Kidney epithelial cell (primary cell): Measurements from ENCODE around the gene MPRIP. TPM values are rescaled to one million over a fixed set of nuclear protein-coding genes. Genes with fewer than 3 reads are reported as not detected.
"Not testable (repeated sequence)": the region's sequence is repeated elsewhere in the genome, so short reads cannot be mapped to it uniquely, and the experiment has no call there.

Experiments
- DNase-seq: peaks from one replicate; pipeline ENCODE4 v3.0.0-alpha.2; 2010; ENCODE audit warnings: low read depth
- H3K27me3 ChIP-seq: 2 replicates; pipeline ENCODE4 v1.6.0; 2011; ENCODE audit warnings: low read length; ENCODE audit not compliant: control insufficient read depth, insufficient read depth
- H3K36me3 ChIP-seq: 2 replicates; pipeline ENCODE4 v1.5.1; 2011; ENCODE audit warnings: low read length; ENCODE audit not compliant: control insufficient read depth, insufficient read depth
- H3K4me3 ChIP-seq: 2 replicates; pipeline ENCODE4 v1.5.1; 2011; ENCODE audit warnings: low read depth, mild to moderate bottlenecking, control low read depth, low read length
- CTCF ChIP-seq: IDR thresholded peaks from 2 replicates; pipeline ENCODE4 v1.5.1; 2011; ENCODE audit warnings: mild to moderate bottlenecking, moderate library complexity, low read length, control low read depth, inconsistent platforms; ENCODE audit not compliant: insufficient read depth, poor library complexity, severe bottlenecking
- total RNA-seq: library from RNA; depleted of rRNA; stranded (reverse); fragments of >200 nt; gene quantifications from 2 replicates; pipeline ENCODE4 v1.2.3, GENCODE V29; 2015

The MPRIP gene
- total RNA-seq, 1 donor from 2014 or later: 99.6 TPM

- not testable (repeated sequence) for H3K4me3 ChIP-seq, H3K36me3 ChIP-seq, H3K27me3 ChIP-seq
- DNase-seq: peak; percentile 73
Observed at GRCh38 chr17:17011043-17011907, 31.0 kb upstream of the MPRIP start.

GRCh38 chr17:17013828-17014747 is 28.2 kb upstream of the MPRIP start:
- H3K27me3 ChIP-seq, H3K4me3 ChIP-seq, DNase-seq, H3K36me3 ChIP-seq: not testable (repeated sequence)

- not testable (repeated sequence) for H3K4me3 ChIP-seq, H3K27me3 ChIP-seq, H3K36me3 ChIP-seq, DNase-seq
Observed at GRCh38 chr17:17014748-17015124, 27.5 kb upstream of the MPRIP start.

GRCh38 chr17:17015230-17015629 is 27.0 kb upstream of the MPRIP start:
- H3K27me3 ChIP-seq: no peaks in the 10 kb centered on the region
- no peaks in the 10 kb centered on the region for H3K36me3 ChIP-seq
- DNase-seq: no peak
- no peak overlapping the region for H3K4me3 ChIP-seq
- TF ChIP-seq CTCF: no peak

GRCh38 chr17:17016199-17017197 is 25.8 kb upstream of the MPRIP start:
- not testable (repeated sequence) for DNase-seq, H3K4me3 ChIP-seq, H3K27me3 ChIP-seq, H3K36me3 ChIP-seq

- TF ChIP-seq CTCF: no peak
- no peaks in the 10 kb centered on the region for H3K36me3 ChIP-seq
- DNase-seq: no peak
Observed at GRCh38 chr17:17017343-17018014, 24.8 kb upstream of the MPRIP start.

GRCh38 chr17:17018021-17018441 is 24.2 kb upstream of the MPRIP start:
- H3K36me3 ChIP-seq: no peaks in the 10 kb centered on the region
- H3K27me3 ChIP-seq: no peaks in the 10 kb centered on the region
- no peak overlapping the region for H3K4me3 ChIP-seq
- DNase-seq: no peak
- no peak for TF ChIP-seq CTCF

More at GRCh38 chr17:17017343-17018014, 24.8 kb upstream of the MPRIP start:
- Histone ChIP-seq H3K27me3 (no peaks in the 10 kb centered on the region), H3K4me3 (no peak overlapping the region)
